K562 (cell line): ENCODE results near the gene BMPR2. TPM values are rescaled to one million over a fixed set of nuclear protein-coding genes. Genes with fewer than 3 reads are reported as not detected.

ENCODE experiments used
- ATAC-seq: fragments of 200-7000 bp; cut with Tn5 transposase; 3 replicates; pipeline ENCODE4 v1.9.1; 2020; ENCODE audit warnings: moderate library complexity
- BruUV-seq: library from RNA; stranded (reverse); fragments of 400-500 nt; replicated peaks from 2 replicates; lab custom pipeline; 2021; lab: Mats Ljungman, UMichigan
- CTCF ChIA-PET: fragments of 300-600 bp; formaldehyde crosslinking; extraction: SDS; loops from one replicate; lab custom pipeline; 2021; ENCODE audit warnings: low intra/inter-chr PET ratio; lab: Yijun Ruan, JAX
- POLR2A ChIA-PET: fragments of 300-600, 350-650 bp; sonication (Branson Sonifier 250); formaldehyde crosslinking; extraction: SDS; loops from one replicate; lab custom pipeline; 2021; ENCODE audit warnings: antibody characterized with exemption, inconsistent platforms; lab: Yijun Ruan, JAX
- DNase-seq, 4 experiments: peaks; one replicate each; pipeline versions ENCODE4 v3.0.0 to v3.0.0-alpha.2; 2011 to 2018; ENCODE audit warnings: low spot score in 3 of 4, mixed read lengths in 3 of 4; ENCODE audit errors: extremely low read depth in 1 of 4
- FAIRE-seq: peaks from 2 replicates; lab custom pipeline; 2011; peaks lifted over from hg19 to GRCh38; lab: Jason Lieb, UNC
- H2AFZ ChIP-seq: 2 replicates; pipeline ENCODE4 v1.6.0; 2011; ENCODE audit warnings: low read depth, low read length, control low read depth, inconsistent platforms
- H3K27ac ChIP-seq: fragments of 200-600 bp; 3 replicates; pipeline ENCODE4 v1.8.0; 2011; ENCODE audit warnings: low read depth, mild to moderate bottlenecking, control low read depth, inconsistent platforms, low read length, moderate library complexity, mixed read lengths; ENCODE audit errors: extremely low read depth
- H3K27me3 ChIP-seq, 2 experiments: fragments of 300-600 bp in 1 of 2; 2 replicates in 1 of 2; 3 replicates in 1 of 2; pipeline versions ENCODE4 v1.6.0 to v1.8.0; 2011; ENCODE audit warnings: inconsistent platforms in 2 of 2, low read length in 2 of 2, mild to moderate bottlenecking in 1 of 2, mixed read lengths in 1 of 2, moderate library complexity in 1 of 2; ENCODE audit not compliant: control insufficient read depth in 2 of 2, insufficient read depth in 2 of 2
- H3K36me3 ChIP-seq: fragments of 300-600 bp; 3 replicates; pipeline ENCODE4 v1.8.0; 2011; ENCODE audit warnings: mild to moderate bottlenecking, low read length, inconsistent platforms; ENCODE audit not compliant: control insufficient read depth, insufficient read depth
- H3K4me1 ChIP-seq, 2 experiments: fragments of 200-600 bp in 1 of 2; replicated peaks in 1 of 2; 2 replicates in 1 of 2; 3 replicates in 1 of 2; pipeline versions ENCODE4 v1.5.1 to v1.8.0; 2011; ENCODE audit warnings: inconsistent platforms in 2 of 2, low read length in 2 of 2, mild to moderate bottlenecking in 1 of 2, mixed read lengths in 1 of 2, moderate library complexity in 1 of 2; ENCODE audit not compliant: control insufficient read depth in 2 of 2, insufficient read depth in 2 of 2
- H3K4me2 ChIP-seq: 2 replicates; pipeline ENCODE4 v1.6.1; 2011; ENCODE audit warnings: low read length, control low read depth, inconsistent platforms, mixed read lengths; ENCODE audit not compliant: insufficient read depth
- H3K4me3 ChIP-seq: fragments of 200-600 bp; sonication (generic), shearing (Covaris generic); 2 replicates; pipeline ENCODE4 v1.5.1; 2016; ENCODE audit warnings: control low read depth, inconsistent platforms
- H3K79me2 ChIP-seq: fragments of 200-600 bp; 3 replicates; pipeline ENCODE4 v1.8.0; 2011; ENCODE audit warnings: low read length, inconsistent platforms; ENCODE audit not compliant: control insufficient read depth, insufficient read depth
- H3K9ac ChIP-seq, 2 experiments: 2 replicates each; pipeline versions ENCODE4 v1.6.0 to v1.6.1; 2011; ENCODE audit warnings: low read depth in 2 of 2, low read length in 2 of 2, control low read depth in 1 of 2, inconsistent platforms in 1 of 2, mild to moderate bottlenecking in 1 of 2, mixed read lengths in 1 of 2; ENCODE audit not compliant: insufficient read depth in 1 of 2
- H3K9me1 ChIP-seq: one replicate; pipeline ENCODE4 v1.6.0; 2011; ENCODE audit warnings: inconsistent platforms, mild to moderate bottlenecking, low read length, moderate library complexity; ENCODE audit not compliant: control insufficient read depth, insufficient read depth
- H3K9me3 ChIP-seq: replicated peaks from 2 replicates; pipeline ENCODE4 v1.5.1; 2011; ENCODE audit warnings: low read depth, low read length, inconsistent platforms; ENCODE audit not compliant: control insufficient read depth, insufficient read depth
- H4K20me1 ChIP-seq: replicated peaks from 2 replicates; pipeline ENCODE4 v1.6.1; 2011; ENCODE audit warnings: low read length, inconsistent platforms, mixed read lengths; ENCODE audit not compliant: control insufficient read depth, insufficient read depth
- ATF3 ChIP-seq, 2 experiments: fragments of 450-650 bp in 1 of 2; sonication (generic) in 1 of 2; formaldehyde crosslinking in 1 of 2; IDR thresholded peaks in 1 of 2; conservative IDR thresholded peaks in 1 of 2; 2 replicates each; pipeline versions ENCODE4 v1.6.1 to v1.8.1; 2016 to 2023; ENCODE audit warnings: mild to moderate bottlenecking in 2 of 2, moderate library complexity in 2 of 2, inconsistent platforms in 1 of 2, missing genetic modification reagents in 1 of 2
- ATF7 ChIP-seq: fragments of 450-650 bp; IDR thresholded peaks from 2 replicates; pipeline ENCODE4 v1.7.1; 2014; ENCODE audit warnings: mild to moderate bottlenecking, moderate library complexity
- CREM ChIP-seq: IDR thresholded peaks from 2 replicates; pipeline ENCODE4 v1.6.1; 2014; ENCODE audit warnings: antibody characterized with exemption, low read depth
- ZFP36 ChIP-seq: fragments of 150-350 bp; IDR thresholded peaks from 2 replicates; pipeline ENCODE4 v1.6.1; 2018; ENCODE audit warnings: low read length, low read depth; ENCODE audit not compliant: partially characterized antibody
- ZNF274 ChIP-seq: IDR thresholded peaks from 2 replicates; pipeline ENCODE4 v1.6.1; 2011; ENCODE audit warnings: low read depth, mild to moderate bottlenecking, low read length, moderate library complexity, borderline replicate concordance
- WGBS: fragments of 100-300 bp; shearing (Covaris generic); methylation state at CpG from one replicate; pipeline ENCODE4 v1.1.6; 2016; ENCODE audit warnings: low coverage, mixed read lengths; ENCODE audit not compliant: insufficient coverage; ENCODE audit errors: missing lambda C conversion rate; 5-methylcytosine and 5-hydroxymethylcytosine counted together
- in situ Hi-C: fragments of 300-500 bp; cut with MboI; formaldehyde crosslinking; loops from 4 replicates; pipeline ENCODE4 v1.15.0; 2018; ENCODE audit warnings: inconsistent platforms, mixed read lengths
- intact Hi-C: fragments of 100-400 bp; cut with micrococcal nuclease; formaldehyde crosslinking; loops from 2 replicates; pipeline ENCODE4 v1.14.2; 2022
- polyA plus RNA-seq, 8 experiments: library from polyadenylated mRNA; depleted of rRNA in 4 of 8; stranded (reverse) in 5 of 8; unstranded in 3 of 8; fragments of >200 nt; fragmentation: Nextera tagmentation in 2 of 8; fragmentation: Illumina TruSeq in 1 of 8; extraction: Ambion mirVana in 2 of 8; extraction: Trizol in 1 of 8; gene quantifications; 2 replicates each; pipeline versions ENCODE4 v1.2.1 to v1.2.3, GENCODE V29; 2011 to 2014; ENCODE audit warnings: inconsistent platforms in 1 of 8, missing spikeins in 1 of 8
- total RNA-seq, 7 experiments: library from RNA; depleted of rRNA in 6 of 7; stranded (reverse); fragments of >200 nt in 6 of 7; fragmentation: Illumina TruSeq in 2 of 7; extraction: Trizol in 2 of 7; gene quantifications; 2 replicates each; pipeline versions ENCODE4 v1.2.1 to v1.2.3, GENCODE V29; 2011 to 2021; ENCODE audit warnings: low replicate concordance in 1 of 7

The BMPR2 gene
- total and polyA plus RNA-seq, 9 of the 15 experiments (the other 6 are each of a cell fraction or from before 2014, with no cell fraction given): 0.73 to 5.0 (median 3.3) TPM

DNA sequence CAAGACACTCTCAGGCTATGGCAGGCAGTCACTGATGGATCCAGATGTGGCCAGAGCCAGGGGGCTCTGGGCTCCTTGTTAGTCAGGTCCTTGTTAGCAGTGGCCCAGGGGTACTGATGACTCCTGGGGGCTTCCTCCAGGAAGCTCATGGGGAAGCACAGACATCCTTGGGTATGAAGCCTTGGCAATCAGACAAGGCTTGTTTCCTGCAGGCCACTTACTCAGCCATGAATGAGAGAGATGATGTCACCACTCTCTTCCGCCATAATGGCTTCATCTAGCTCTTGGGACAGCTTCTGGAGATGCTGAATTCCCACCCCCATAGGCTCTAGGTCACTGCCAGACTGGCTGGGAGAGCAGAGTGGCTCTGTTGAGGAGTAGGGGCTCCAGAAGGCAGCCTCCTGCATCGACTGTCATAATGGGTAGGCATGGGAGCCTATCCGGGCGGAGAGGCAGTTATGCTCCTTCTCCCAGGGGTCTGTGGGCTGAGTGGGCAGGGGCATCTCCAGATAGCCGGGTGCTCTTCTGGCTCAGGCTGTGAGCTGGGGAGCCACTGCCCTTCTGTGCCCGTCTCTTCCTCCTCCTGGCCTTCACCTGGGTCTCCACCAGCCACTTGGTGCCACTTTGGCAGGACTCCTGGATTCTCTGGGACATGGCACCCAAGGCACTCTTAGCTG is 40.2 kb upstream of the BMPR2 start:
- BruUV-seq: no TSS peak
- ChIA-PET POLR2A (no interaction called here), CTCF (no interaction called here)
- Histone ChIP-seq H3K9me1 (no peaks in the 10 kb centered on the region), H4K20me1 (no peaks in the 10 kb centered on the region), H3K27me3 (no peaks in the 10 kb centered on the region), H3K4me3 (no peak overlapping the region), H3K36me3 (no peaks in the 10 kb centered on the region), H3K79me2 (no peaks in the 10 kb centered on the region), H3K9ac (no peak overlapping the region), H3K9me3 (no peaks in the 10 kb centered on the region), H3K27ac (no peak overlapping the region), H3K4me2 (no peak overlapping the region), H3K4me1 (peaks cover 6 to 12% of the 10 kb centered on the region in 2 experiments; a peak in 4 of 5 replicates), H2AFZ (no peak overlapping the region)
- ATAC-seq: peak; percentile 33
- no peak for FAIRE-seq
- in situ Hi-C loops: no loop called here
- TF ChIP-seq CREM (no peak), ATF7 (0 out of 2 replicates have a peak, but pooled peaks have one; percentile 15), ZFP36 (no peak), ATF3 (IDR thresholded peaks at IDR 0.05) (peak; percentile 72), ATF3 (CRISPR knock-in tag; conservative IDR thresholded peaks at IDR 0.05) (no peak), ZNF274 (no peak)
- DNase-seq: no peak
- 64% methylated on average over 3 of the region's 6 CpGs for WGBS
- intact Hi-C loops: no loop called here
